Loucy (cell line): ENCODE results near the gene TRPV4.

ENCODE experiments used
- CTCF ChIP-seq: fragments of 200-600 bp; sonication (generic); conservative IDR thresholded peaks from 2 replicates; pipeline ENCODE4 v1.5.1; 2014; ENCODE audit warnings: mild to moderate bottlenecking, antibody characterized with exemption, low read length
- EZH2phosphoT487 ChIP-seq: fragments of 200-600 bp; IDR thresholded peaks from 2 replicates; pipeline ENCODE4 v1.6.1; 2018; ENCODE audit warnings: antibody characterized with exemption, mild to moderate bottlenecking, moderate library complexity, borderline replicate concordance

- TF ChIP-seq CTCF, result no peak
- TF ChIP-seq EZH2phosphoT487, result no peak
These were observed 11.2 kb downstream of the TRPV4 start for GRCh38 chr12:109821968-109822367.
